Activated CD8-positive, alpha-beta T cell treated with anti-CD3 and anti-CD28 coated beads for 36 hours (primary cell): Measurements from ENCODE around the gene RPS18. TPM values are rescaled to one million over a fixed set of nuclear protein-coding genes. Genes with fewer than 3 reads are reported as not detected.
A peak's percentile ranks its signal among the peaks of the same experiment; 100 is the strongest.

Experiments
- ATAC-seq: fragments of 200-7000 bp; cut with Tn5 transposase; one replicate; pipeline ENCODE4 v1.10.0; 2021; ENCODE audit warnings: mild to moderate bottlenecking, moderate library complexity
- CTCF ChIA-PET: fragments of 350-600 bp; sonication (Branson Sonifier 250); formaldehyde crosslinking; loops from one replicate; lab custom pipeline; 2021; ENCODE audit warnings: antibody characterized with exemption; lab: Charles Lee
- POLR2A ChIA-PET: fragments of 350-600 bp; sonication (Branson Sonifier 250); formaldehyde crosslinking; loops from one replicate; lab custom pipeline; 2021; ENCODE audit warnings: antibody characterized with exemption; lab: Charles Lee
- DNase-seq: peaks from one replicate; pipeline ENCODE4 v3.0.0-alpha.2; 2020
- H3K27ac Mint-ChIP-seq: one replicate; pipeline ENCODE4 v1.8.0; 2021; ENCODE audit warnings: mild to moderate bottlenecking, mixed read lengths
- H3K27me3 Mint-ChIP-seq: one replicate; pipeline ENCODE4 v1.8.0; 2021; ENCODE audit warnings: mixed read lengths
- H3K36me3 Mint-ChIP-seq: one replicate; pipeline ENCODE4 v1.8.0; 2021; ENCODE audit warnings: low read depth, mixed read lengths
- H3K4me1 Mint-ChIP-seq: one replicate; pipeline ENCODE4 v1.8.0; 2021; ENCODE audit warnings: low read depth, mixed read lengths
- H3K4me3 Mint-ChIP-seq: one replicate; pipeline ENCODE4 v1.8.0; 2021; ENCODE audit warnings: mild to moderate bottlenecking, moderate library complexity, mixed read lengths
- H3K9me3 Mint-ChIP-seq: one replicate; pipeline ENCODE4 v1.8.0; 2021; ENCODE audit warnings: mixed read lengths
- CTCF ChIP-seq: fragments of 200-600 bp; IDR thresholded peaks from one replicate; pipeline ENCODE4 v1.8.0; 2022; ENCODE audit warnings: antibody characterized with exemption, mild to moderate bottlenecking
- intact Hi-C: fragments of 100-400 bp; cut with micrococcal nuclease; formaldehyde crosslinking; loops from one replicate; pipeline ENCODE4 v1.10.0; 2022
- total RNA-seq, 2 experiments: library from RNA; stranded (reverse); gene quantifications; one replicate each; pipeline ENCODE4 v1.2.3, GENCODE V29; 2021

RPS18 gene
- total RNA-seq, 2 experiments from 2014 or later = 4,910 to 4,938 TPM

- CTCF ChIA-PET = interaction anchor here (0.7 to 4.6 kb wide), 6 partner anchors 10 to 138 kb away, joined by 3 to 35 read pairs (median 4); partner anchors contain the start of genes B3GALT4, CUTA, RGL2 and RPS18
- Mint-ChIP-seq H3K36me3 (peaks cover 51% of the 10 kb centered on the region), H3K4me3 (peak overlapping the region; percentile 89), H3K4me1 (peaks cover 33% of the 10 kb centered on the region), H3K9me3 (no peaks in the 10 kb centered on the region), H3K27me3 (no peaks in the 10 kb centered on the region), H3K27ac (peak overlapping the region; percentile 89)
- no peak for DNase-seq
- no peak for ATAC-seq
- intact Hi-C loops = no loop called here
- POLR2A ChIA-PET = interaction anchor here (0.6 to 13.9 kb wide), 13 partner anchors 10 to 143 kb away, joined by 3 to 261 read pairs (median 5); partner anchors contain the start of genes B3GALT4, HSD17B8, RGL2 and RPS18
- TF ChIP-seq CTCF = no peak
These were observed 16.5 kb downstream of the RPS18 start for GRCh38 chr6:33288141-33288920.

GRCh38 chr6:33288921-33289783 is 17.3 kb downstream of the RPS18 start, which contains the start of the genes PFDN6 and WDR46:
Gene PFDN6, plus strand, starts transcription at chr6:33289601. Its CDS starts 256 bp downstream, at chr6:33289857.
Gene WDR46, minus strand, starts transcription at chr6:33289239. Its CDS starts 69 bp downstream, at chr6:33289170.
- no peaks in the 10 kb centered on the region for H3K9me3 Mint-ChIP-seq
- H3K27ac Mint-ChIP-seq = peak within 1 kb of the TSS; percentile 89
- TF ChIP-seq CTCF = no peak
- peak; percentile 98 for ATAC-seq
- CTCF ChIA-PET = interaction anchor here (0.7 to 4.6 kb wide), 9 partner anchors 10 to 137 kb away, joined by 3 to 35 read pairs (median 4); partner anchors contain the start of genes B3GALT4, CUTA, RGL2 and RPS18
- no peaks in the 10 kb centered on the region for H3K27me3 Mint-ChIP-seq
- peaks cover 33% of the 10 kb centered on the region for H3K4me1 Mint-ChIP-seq
- intact Hi-C loops = no loop called here
- peak; percentile 91 for DNase-seq
- POLR2A ChIA-PET = interaction anchor here (0.6 to 13.9 kb wide), 13 partner anchors 10 to 142 kb away, joined by 3 to 261 read pairs (median 5); partner anchors contain the start of genes B3GALT4, HSD17B8, RGL2 and RPS18
- H3K4me3 Mint-ChIP-seq = peak within 1 kb of the TSS; percentile 89
- peaks cover 50% of the 10 kb centered on the region for H3K36me3 Mint-ChIP-seq

GRCh38 chr6:33289784-33290315 is 18.0 kb downstream of the RPS18 start:
- CTCF ChIA-PET = interaction anchor here (0.7 to 4.6 kb wide), 7 partner anchors 10 to 101 kb away, joined by 3 to 35 read pairs (median 5); partner anchors contain the start of genes B3GALT4, RGL2, RPS18 and VPS52
- peak; percentile 24 for DNase-seq
- TF ChIP-seq CTCF = no peak
- no peaks in the 10 kb centered on the region for H3K9me3 Mint-ChIP-seq
- peak; percentile 1 for ATAC-seq
- H3K4me3 Mint-ChIP-seq = peak overlapping the region; percentile 89
- H3K36me3 Mint-ChIP-seq = peaks cover 45% of the 10 kb centered on the region
- intact Hi-C loops = no loop called here
- H3K27ac Mint-ChIP-seq = peak overlapping the region; percentile 89
- peaks cover 33% of the 10 kb centered on the region for H3K4me1 Mint-ChIP-seq
- no peaks in the 10 kb centered on the region for H3K27me3 Mint-ChIP-seq
- POLR2A ChIA-PET = interaction anchor here (1.2 to 13.9 kb wide), 10 partner anchors 9 to 141 kb away, joined by 3 to 261 read pairs (median 10); partner anchors contain the start of genes B3GALT4, RGL2, RPS18 and TAPBP

GRCh38 chr6:33290459-33290858 is 18.6 kb downstream of the RPS18 start:
- peak overlapping the region; percentile 89 for H3K4me3 Mint-ChIP-seq
- DNase-seq (no peak), ATAC-seq (no peak)
- TF ChIP-seq CTCF = no peak
- H3K36me3 Mint-ChIP-seq = peaks cover 44% of the 10 kb centered on the region
- H3K27ac Mint-ChIP-seq = peak overlapping the region; percentile 89
- no peaks in the 10 kb centered on the region for H3K27me3 Mint-ChIP-seq
- no peaks in the 10 kb centered on the region for H3K9me3 Mint-ChIP-seq
- POLR2A ChIA-PET = interaction anchor here (1.2 to 13.9 kb wide), 9 partner anchors 9 to 132 kb away, joined by 4 to 261 read pairs (median 12); partner anchors contain the start of genes B3GALT4, RGL2, RPS18 and TAPBP
- CTCF ChIA-PET = interaction anchor here (0.8 to 4.6 kb wide), 6 partner anchors 9 to 100 kb away, joined by 3 to 35 read pairs (median 6); partner anchors contain the start of genes B3GALT4, RGL2, RPS18 and VPS52
- H3K4me1 Mint-ChIP-seq = peaks cover 33% of the 10 kb centered on the region
- intact Hi-C loops = no loop called here
